NAMALWA (cell line): ENCODE measurements around the gene ARHGAP45.
"Not testable (repeated sequence)": the region's sequence is repeated elsewhere in the genome, so short reads cannot be mapped to it uniquely, and the experiment has no call there.

ENCODE experiments used
- DNase-seq: peaks from one replicate; pipeline ENCODE4 v3.0.0-alpha.2; 2015; ENCODE audit warnings: low spot score

ARHGAP45 gene

DNA sequence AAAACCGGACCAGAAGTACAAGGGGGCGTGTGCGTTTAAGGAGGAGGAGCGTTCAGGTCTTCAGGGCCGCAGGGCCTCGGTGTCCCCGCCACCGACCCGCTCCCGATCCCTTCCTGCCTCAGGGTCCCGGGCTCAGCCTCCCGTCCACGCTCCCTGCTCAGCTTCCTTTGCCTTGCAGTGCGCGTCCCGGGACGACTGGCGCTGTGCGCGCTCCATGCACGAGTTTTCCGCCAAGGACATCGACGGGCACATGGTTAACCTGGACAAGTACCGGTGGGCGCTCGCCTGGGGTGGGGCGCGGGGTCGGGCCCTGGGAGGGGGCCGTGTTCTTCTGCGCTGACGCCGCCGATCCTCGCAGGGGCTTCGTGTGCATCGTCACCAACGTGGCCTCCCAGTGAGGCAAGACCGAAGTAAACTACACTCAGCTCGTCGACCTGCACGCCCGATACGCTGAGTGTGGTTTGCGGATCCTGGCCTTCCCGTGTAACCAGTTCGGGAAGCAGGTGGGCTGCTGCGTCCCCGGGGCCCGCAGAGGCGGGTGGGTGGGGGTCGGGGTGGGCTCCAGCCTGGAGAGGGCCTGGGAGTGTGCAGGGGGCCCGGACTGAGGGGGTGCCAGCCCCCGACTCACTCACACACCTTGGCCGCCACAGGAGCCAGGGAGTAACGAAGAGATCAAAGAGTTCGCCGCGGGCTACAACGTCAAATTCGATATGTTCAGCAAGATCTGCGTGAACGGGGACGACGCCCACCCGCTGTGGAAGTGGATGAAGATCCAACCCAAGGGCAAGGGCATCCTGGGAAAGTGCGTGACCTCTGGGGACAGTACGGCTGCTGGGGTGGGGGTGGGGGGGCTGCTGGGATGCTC is 38.3 kb downstream of the ARHGAP45 start:
- no peak for DNase-seq

- no peak for DNase-seq
These were observed 39.2 kb downstream of the ARHGAP45 start for GRCh38 chr19:1105873-1106840.

GRCh38 chr19:1106841-1107660 is 40.1 kb downstream of the ARHGAP45 start:
- DNase-seq = no peak

DNA sequence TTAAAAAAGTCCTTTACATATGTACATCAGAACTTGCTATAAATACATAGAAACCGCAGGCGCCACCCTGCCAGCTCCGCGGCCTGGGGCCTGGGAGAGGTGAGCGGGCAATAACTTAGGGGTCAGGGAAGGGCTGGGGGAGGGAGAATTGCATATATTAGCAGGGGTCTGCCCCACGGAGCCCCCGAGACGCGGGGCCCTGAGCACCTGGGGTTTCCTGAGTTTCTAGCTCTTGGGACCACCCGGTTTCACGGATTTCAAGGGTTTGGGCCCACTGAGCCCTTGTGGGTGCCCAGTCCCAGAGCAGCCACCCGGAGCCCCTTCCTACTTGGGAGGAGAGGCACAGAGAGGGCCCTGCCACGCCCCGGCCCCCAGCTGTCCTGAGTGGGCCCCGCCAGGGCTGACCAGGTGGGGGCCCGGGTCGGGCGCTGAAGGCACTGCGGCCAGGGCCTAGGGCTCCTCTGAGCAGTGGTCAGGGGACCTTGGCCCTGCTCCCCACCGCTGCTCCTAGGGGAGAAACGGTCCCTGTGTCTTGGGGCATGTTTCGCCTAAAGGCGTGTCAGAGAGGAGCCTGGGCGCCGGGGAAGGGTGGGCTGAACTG is 40.8 kb downstream of the ARHGAP45 start:
- no peak for DNase-seq

- DNase-seq = no peak
These were observed 41.5 kb downstream of the ARHGAP45 start for GRCh38 chr19:1108291-1109031.

DNA sequence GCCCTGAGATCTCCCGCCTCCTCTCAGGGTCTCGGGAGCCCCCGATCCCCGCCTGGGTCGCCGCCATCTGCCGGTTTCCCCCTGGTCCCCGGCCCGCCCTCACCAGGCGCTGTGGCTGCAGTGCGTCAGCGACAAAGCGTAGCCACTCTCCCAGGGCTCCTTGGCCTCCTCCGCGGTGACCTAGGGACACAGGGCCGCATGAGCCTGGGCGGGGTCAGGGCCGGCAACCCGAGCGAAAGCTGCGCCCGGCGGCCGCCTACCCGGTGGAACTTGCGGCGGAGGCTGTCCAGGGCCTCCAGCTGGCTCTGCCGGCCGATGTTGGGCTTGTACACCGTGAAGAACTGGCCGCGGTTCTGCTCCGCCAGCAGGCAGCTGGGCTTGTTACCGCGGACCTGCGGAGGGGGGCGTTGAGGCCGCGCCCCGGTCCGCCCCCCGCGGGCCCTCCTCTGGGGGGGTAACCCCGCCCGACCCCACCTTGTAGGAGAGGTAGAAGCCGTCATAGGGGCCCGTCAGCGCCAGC is 42.1 kb downstream of the ARHGAP45 start:
- no peak for DNase-seq

DNA sequence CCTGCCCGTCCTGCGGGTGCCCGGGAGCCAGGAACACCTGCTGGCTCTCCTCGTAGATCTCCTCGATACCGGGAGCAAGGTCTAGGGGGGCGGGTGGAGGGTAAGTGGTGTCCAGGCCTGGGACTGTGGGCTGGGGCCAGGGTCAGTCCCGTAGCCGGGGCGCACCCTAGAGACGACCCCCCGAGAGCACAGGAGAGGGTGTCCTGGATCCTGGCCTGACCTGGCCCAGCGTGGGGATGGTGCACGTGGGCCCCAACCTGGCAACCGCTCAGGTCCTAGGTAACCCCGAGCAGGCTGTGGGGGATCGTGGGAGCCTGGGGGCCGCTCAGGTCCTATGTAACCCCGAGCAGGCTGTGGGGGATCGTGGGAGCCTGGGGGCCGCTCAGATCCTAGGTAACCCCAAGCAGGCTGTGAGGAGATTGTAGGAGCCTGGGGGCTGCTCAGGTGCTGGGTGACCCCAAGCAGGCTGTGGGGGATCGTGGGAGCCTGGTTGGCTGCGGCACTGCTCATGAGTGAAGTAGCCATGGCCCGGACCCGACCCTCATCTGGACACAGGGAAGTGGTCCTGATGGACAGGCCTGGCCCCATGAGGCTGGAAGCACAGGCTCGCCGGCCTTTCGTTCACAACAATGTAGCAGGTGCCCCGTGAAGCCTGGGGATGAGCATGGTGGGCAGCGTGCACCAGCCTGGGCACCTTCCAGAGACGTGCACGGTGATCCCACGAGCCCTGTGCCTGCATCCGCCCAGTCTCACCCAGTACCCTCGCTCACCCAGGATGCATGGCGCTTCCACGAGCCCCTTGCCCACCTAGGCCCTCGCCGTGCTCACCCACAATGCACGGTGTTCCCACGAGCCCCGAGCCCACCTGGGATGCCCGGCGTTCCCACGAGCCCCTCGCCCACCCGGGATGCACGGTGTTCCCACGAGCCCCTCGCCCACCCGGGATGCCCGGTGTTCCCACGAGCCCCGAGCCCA is 43.0 kb downstream of the ARHGAP45 start:
- no peak for DNase-seq

- DNase-seq = no peak
These were observed 44.1 kb downstream of the ARHGAP45 start for GRCh38 chr19:1110809-1111640.

GRCh38 chr19:1111641-1112267 is 44.8 kb downstream of the ARHGAP45 start:
- no peak for DNase-seq

GRCh38 chr19:1112268-1113029 is 45.5 kb downstream of the ARHGAP45 start:
- no peak for DNase-seq

DNA sequence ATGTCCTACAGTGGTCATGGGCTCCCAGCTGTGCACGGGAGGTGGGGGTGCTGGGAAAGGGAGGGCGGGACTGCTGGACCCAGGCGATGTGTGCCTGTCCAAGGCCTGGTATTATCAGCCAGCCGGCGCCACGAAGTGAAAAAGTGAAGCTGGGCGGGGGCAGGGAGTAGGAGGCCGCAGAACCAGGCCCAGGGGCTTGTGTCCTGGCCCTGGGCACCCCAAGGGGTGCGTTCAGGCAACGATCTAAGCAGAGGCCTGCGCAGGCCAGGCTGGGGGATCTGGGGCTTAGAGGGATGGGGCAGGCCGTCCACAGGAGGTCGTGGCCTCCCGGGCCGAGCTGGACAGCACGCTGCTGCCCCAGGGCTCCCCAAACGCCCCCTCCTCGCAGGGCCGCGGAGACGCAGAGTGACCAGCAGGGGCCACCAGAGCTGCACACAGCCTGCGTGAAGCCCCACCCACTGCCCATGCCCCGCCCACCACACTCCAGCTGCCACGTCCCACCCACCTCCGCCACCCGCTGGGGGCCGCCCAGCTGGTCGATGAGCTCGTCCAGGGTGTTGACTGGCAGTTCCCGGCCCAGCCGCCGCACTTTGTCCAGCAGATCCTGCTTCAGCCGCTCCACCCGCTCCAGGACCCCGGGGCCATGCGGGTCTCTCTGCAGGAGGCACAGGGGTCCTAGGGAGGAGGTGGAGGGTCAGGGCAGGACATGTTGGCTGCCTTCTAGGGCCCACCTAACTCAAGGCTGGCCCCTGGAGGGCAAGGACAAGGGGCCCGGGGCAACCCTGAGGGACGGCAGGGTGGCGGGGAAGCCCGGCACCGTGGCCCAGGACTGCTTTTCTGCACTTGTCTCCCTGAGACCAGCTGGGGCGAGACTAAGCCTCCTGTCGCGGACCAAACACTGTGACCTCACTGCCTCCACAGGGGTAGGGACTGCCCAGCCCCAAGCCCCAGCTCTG is 46.3 kb downstream of the ARHGAP45 start:
- peak; percentile 87 for DNase-seq

- DNase-seq = no peak
These were observed 47.1 kb downstream of the ARHGAP45 start for GRCh38 chr19:1113986-1114483.

- not testable (repeated sequence) for DNase-seq
These were observed 47.8 kb downstream of the ARHGAP45 start for GRCh38 chr19:1114728-1115127.

GRCh38 chr19:1115646-1116420 is 48.9 kb downstream of the ARHGAP45 start:
- DNase-seq = no peak
